ENCODE data around the gene SCAF8.

GRCh38 chr6:154882107-154882506 is 148.9 kb downstream of the SCAF8 start:
- TF ChIP-seq, protein P1, sequence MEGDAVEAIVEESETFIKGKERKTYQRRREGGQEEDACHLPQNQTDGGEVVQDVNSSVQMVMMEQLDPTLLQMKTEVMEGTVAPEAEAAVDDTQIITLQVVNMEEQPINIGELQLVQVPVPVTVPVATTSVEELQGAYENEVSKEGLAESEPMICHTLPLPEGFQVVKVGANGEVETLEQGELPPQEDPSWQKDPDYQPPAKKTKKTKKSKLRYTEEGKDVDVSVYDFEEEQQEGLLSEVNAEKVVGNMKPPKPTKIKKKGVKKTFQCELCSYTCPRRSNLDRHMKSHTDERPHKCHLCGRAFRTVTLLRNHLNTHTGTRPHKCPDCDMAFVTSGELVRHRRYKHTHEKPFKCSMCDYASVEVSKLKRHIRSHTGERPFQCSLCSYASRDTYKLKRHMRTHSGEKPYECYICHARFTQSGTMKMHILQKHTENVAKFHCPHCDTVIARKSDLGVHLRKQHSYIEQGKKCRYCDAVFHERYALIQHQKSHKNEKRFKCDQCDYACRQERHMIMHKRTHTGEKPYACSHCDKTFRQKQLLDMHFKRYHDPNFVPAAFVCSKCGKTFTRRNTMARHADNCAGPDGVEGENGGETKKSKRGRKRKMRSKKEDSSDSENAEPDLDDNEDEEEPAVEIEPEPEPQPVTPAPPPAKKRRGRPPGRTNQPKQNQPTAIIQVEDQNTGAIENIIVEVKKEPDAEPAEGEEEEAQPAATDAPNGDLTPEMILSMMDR (IDR thresholded peaks at IDR 0.05) = no peak
- TF ChIP-seq ZFX (IDR thresholded peaks at IDR 0.05; ENCODE audit: borderline replicate concordance) = no peak

Measured in 22Rv1 (cell line).